GM19468 (cell line): Measurements from ENCODE around the gene ASXL2.

Experiments
- ATAC-seq: cut with Tn5 transposase; IDR thresholded peaks from one replicate; pipeline ENCODE4 v1.9.1; 2021; ENCODE audit warnings: mild to moderate bottlenecking, moderate library complexity, moderate number of reproducible peaks; ENCODE audit not compliant: unreplicated experiment; ENCODE audit errors: extremely low read depth

The ASXL2 gene

GRCh38 chr2:25700221-25700660 is 178.0 kb downstream of the ASXL2 start:
- no peak for ATAC-seq

- ATAC-seq = no peak
Measured at GRCh38 chr2:25699216-25699615, 179.1 kb downstream of the ASXL2 start.

- ATAC-seq = no peak
Measured at GRCh38 chr2:25698752-25699151, 179.5 kb downstream of the ASXL2 start.

DNA sequence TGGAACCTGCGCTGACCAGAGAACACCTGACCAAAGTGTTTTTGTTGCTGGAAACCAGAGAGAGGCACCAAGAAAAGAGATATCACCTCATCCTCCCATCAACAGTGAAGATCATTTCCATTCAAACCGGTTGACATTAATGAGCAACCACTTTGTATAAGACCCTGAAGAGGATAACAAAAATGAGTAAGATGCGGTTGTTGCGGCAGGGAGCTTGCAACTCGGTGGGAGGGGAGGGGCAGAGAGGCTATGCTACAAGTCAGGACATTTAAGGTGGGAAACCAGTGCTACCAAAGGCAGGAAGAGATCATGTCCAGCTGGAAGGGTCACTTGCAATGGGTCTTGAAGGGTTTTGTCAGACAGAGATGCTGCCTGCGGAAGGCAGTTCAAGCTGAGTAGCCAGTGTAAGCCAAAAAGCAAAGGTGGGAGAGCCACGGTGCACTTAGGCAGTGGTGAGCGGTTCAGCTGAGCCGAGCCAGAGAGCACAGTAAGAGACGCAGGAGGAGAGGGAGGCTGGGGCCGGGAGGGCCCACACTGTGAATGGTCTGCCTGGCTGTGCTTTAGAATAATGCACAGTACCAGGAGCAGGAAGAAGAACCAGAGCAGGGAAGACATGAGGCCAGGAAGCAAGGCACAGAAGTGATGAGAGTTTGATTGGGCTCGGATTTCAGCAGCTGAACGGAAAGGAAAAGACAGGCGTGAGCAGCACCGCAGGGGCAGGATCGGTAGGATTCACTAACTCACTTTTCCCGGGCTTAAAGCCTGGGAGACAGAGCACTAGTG is 180.5 kb downstream of the ASXL2 start:
- no peak for ATAC-seq

DNA sequence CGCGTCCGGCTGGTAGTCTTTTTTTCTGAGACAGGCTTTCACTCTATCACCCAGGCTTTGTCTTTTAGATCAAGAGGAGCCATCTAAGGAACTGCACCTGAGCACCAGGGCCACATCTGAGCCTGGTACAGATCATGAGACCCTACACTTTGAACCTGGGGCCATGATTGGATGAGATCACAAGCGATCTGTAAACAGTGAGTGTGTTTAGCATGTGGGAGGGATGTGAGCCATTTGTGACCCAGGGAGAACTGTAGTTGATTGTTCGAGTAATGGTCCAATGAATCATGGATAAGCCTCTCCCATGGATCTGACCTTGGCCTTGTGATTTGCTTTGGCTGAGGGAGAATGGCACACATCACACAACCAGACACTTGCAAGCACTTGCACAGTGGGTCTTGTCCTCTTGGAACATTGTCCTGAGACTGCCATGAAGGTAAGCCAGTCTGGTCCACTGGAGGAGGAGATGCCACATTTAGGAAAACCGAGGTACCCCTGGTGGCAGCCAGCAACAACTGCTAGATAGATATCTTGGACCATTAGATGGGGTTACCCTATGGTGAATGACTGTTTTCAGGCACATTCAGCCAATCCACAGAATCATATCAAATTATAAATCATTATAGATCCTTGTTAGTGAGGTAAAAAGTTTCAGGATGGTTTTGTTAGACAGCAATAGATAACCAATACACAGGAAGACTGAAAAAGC is 185.4 kb downstream of the ASXL2 start:
- no peak for ATAC-seq

DNA sequence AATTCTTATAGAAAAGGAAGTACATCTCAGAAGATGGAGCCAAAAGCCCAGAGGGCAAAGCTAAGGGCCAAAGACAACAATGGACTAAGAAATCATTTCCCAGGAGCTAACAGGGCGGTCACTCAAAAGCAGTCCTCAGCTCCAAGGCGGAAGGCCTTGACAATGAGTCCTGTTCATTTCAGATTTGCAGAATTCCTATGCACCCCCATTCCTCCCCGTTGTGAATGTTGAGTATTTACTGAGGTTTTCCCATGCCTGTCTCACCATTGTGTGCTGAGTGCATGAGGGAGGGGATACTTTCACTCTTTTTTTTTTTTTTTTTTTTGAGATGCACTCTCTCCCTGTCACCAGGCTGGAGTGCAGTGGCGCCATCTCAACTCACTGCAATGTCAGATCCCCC is 186.1 kb downstream of the ASXL2 start:
- ATAC-seq = no peak

GRCh38 chr2:25690058-25690457 is 188.2 kb downstream of the ASXL2 start:
- ATAC-seq = no peak

GRCh38 chr2:25688236-25688635 is 190.1 kb downstream of the ASXL2 start:
- ATAC-seq = no peak

DNA sequence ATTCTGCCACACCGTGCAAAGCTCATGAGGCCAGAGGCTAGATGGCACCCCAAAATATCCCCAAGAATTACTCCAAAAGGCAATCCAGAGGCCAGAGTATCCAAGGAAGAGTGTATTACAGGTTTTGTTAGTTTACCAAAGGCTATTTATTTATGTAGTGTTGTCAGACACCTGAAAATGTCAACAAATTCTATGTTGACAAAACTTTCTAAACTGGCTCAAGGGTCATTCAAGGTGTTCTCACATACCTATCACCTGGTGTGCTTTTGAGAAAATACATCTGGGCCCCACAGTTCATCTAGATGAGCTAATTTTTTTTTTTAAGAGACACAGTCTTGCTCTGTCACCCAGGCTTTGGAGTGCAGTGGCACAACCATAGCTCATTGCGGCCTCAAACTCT is 192.5 kb downstream of the ASXL2 start:
- ATAC-seq = no peak

DNA sequence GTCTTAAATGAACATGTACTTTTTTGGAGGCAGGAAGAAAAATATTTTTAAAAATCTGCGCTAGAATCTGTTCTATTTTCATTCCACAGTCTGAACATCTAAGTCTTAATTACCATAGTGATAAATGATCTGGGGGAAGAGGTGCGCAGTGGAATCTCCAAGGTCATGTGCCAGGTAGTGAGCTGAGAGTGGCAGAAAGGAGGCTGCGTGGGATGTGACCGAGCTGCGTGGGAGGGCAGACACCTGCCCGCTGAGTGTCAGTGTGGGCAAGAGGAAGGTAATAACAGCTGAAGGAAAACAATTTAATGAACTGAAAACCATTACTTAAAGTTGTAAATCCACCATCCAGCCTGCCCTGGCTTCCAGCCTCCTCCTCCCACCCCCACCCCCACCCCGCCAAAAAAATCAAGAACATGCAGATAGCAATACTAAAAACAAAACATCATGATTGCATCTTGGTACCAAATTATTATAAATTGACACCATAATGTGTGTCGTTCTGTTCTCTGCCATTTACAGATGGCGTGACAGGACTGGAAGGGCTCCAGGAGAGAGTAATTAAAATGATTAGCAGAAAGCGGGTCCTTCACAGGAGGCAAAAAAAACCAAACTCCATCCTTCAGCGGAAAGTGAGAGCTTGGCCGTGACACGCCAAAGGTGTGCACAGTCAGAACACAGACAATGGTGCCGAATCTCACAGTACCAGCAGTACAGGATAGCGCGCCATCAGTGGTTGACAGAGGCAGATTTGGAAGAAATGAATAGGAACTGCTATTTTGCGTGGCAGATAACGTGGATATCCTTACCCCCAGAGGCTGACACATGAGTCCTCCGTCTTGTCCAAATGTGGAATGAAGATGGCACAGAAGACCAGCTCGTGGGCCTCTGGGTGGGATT is 193.5 kb downstream of the ASXL2 start:
- ATAC-seq = no peak
